Muscle of back (tissue), 11 donors: ENCODE data around the gene PPP6R1. TPM values are rescaled to one million over a fixed set of nuclear protein-coding genes. Genes with fewer than 3 reads are reported as not detected.
A peak's percentile ranks its signal among the peaks of the same experiment; 100 is the strongest.
"Not testable (repeated sequence)": the region's sequence is repeated elsewhere in the genome, so short reads cannot be mapped to it uniquely, and the experiment has no call there.

ENCODE experiments used
- DNase-seq, 3 donors: peaks; one replicate each; pipeline versions ENCODE4 v3.0.0 to v3.0.0-alpha.2; 2013
- polyA plus RNA-seq, 10 donors: library from polyadenylated mRNA; unstranded; fragments of 120-200 nt; gene quantifications; one replicate each; pipeline ENCODE4 v1.2.1, GENCODE V29; 2013; ENCODE audit not compliant: insufficient read length in 10 of 10

The PPP6R1 gene
- polyA plus RNA-seq, 10 donors: 21.5 to 31.9 (median 27.8) TPM

DNA sequence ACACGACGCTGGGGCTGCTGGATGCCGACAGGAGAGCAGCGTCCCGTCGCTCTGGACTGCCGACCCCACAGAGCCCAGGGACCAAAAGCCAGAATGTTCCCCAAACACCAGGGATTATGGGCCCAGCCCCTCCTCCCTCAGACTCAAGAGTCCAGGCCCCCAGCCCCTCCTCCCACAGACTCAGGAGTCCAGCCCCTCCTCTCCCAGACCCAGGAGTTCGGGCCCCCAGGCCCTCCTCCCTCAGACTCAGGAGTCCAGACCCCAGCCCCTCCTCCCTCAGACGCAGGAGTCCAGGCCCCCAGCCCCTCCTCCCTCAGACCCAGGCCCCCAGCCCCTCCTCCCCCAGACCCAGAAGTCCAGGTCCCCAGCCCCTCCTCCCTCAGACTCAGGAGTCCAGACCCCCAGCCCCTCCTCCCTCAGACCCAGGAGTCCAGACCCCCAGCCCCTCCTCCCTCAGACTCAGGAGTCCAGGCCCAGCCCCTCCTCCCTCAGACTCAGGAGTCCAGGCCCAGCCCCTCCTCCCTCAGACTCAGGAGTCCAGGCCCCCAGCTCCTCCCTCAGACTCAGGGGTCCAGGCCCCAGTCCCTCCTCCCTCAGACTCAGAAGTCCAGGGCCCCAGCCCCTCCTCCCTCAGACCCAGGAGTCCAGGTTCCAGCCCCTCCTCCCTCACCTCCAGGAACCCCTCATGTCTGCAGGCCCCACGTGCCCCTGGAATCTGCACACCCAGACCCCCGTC is 34.0 kb downstream of the PPP6R1 start:
- not testable (repeated sequence) for DNase-seq

DNA sequence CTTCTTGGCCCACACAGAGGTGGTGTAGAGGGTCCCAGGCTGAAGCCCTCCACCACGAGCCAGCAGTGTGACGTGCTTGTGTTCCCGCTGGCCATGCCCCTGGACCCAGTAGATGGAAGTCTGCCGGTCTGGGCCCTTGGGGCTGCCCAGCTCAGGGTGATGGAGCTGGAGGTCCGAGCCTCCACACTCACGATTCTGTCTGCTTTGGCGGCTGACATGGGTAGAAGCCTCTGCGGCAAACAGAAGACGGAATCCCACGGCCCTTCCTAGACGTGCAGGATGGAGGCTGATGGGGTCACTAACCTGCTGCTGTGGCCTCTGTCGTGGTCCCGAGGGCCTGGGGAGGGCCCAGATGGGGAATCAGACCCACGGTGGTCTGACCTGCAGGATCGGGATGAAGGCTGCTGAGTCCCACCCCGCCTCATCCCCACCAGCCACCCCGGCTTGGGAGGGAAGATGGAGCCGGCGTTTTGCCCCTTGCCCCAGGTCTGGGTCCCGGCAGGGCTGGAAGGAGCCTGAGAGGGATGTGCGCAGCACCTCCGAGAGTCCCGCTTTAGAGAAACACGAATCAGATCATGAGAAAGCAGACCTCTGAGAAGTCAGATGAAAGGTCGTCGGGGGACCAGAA is 34.7 kb downstream of the PPP6R1 start:
- DNase-seq: no peak

DNA sequence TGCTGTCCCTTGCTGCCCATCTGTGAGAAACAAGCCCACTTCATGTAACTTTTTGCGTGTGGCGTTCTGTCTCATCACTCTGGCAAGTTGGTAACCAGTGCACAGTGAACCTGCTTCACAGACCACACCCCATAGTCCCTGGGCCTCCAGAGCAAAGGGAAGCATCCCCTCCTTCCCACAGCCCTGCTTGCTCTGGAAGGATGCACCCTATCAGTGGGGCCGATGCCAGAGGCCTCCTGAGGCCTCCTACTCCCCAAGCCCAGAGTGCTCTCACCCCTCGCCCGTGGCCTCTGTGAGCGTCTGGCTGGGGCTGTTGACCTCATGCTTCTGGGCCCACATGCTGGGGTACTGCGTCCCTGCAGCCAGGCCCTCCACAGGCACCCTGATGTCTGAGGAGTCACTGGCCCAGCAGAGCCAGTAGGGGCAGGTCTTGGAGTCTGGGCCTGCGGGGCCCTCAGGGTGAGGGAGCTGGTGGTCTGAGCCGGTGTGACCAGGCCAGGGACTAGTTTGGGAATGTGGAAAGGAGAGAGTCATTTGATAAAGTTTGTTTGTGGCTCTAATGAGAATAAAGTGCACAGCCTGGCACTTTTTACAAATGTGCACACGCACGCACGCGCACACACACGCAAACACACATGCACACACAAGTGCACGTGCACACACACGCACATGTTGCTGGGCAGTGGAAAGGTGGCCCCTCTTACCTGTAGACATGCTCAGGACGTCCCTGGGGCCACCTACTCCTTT is 35.4 kb downstream of the PPP6R1 start:
- DNase-seq: no peak

DNA sequence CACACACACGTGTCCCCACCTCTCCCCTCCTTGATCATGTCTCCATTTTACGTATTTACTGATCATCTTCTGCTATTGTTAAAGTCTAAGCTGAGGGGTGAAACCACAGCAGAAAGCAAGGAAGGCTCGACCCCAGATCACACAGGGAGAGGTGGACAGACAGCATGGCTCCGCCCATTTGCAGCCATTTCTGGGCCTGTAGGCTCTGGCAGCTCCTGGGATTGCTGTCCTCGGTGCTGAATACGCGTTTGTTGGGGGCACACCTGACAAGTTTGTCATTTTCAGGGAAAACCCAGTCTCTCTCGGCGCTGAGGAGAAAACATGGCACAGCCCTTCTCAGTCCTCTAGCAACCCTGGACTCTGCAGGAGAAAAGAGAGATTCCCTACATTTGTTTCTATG is 38.3 kb downstream of the PPP6R1 start:
- no peak for DNase-seq

DNA sequence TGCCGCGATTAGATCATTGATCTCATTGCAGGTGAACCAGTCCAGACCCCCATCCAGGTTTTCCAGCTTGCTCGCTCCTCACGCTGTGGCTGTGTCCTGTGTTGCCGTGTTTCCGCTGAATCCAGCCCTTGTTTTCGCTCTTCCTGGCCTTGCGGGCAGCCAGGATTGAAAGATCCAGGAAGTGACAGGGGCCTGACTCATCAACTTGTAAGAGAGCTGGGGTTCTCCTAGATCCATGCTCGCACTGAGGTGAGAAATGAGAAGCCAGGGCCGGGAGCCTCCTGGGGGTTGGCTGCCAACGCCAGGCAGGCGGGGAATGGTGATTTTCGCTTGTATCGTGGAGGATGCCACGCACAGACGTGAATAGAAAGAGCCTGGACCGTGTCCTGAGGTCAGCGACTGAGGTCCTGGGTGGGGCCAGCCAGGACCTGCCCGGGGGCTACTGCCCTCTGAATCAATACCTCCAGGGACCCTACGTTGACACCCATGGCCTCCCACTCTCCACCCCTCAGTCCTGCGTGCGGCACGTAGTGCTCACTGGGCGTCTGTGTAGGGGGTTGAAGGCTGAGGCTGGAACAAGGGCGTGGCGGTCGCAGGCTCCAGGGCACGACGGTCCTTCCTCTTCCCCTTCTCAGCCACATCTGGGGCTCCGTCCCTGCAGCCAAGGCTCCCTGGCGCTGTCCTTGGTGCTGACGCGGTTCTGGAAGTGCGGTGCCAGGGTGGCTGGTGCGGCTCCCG is 42.2 kb downstream of the PPP6R1 start:
- DNase-seq: peak; percentile 81 to 97 (median 90)

- DNase-seq: no peak
These were observed 45.3 kb downstream of the PPP6R1 start for GRCh38 chr19:55213547-55213946.

DNA sequence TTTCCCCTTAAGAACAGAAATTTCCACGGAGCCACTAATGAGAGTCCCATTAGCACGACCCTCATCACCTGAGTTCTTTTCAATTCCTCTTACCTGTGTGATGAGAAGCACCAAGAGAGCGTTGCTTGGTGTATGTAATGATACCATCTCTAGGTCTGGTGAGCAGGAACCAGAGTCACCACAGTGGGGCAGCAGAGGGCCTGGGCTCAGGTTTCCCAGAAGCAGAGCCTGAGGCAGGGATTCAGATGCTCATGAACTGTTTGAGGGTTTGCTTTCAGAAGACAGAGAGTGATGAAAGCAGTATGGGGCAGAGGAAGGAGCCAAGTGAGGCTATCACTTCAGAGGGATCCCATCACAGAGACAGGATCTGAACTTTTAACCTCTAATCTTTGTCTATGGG is 46.4 kb downstream of the PPP6R1 start:
- no peak for DNase-seq

DNA sequence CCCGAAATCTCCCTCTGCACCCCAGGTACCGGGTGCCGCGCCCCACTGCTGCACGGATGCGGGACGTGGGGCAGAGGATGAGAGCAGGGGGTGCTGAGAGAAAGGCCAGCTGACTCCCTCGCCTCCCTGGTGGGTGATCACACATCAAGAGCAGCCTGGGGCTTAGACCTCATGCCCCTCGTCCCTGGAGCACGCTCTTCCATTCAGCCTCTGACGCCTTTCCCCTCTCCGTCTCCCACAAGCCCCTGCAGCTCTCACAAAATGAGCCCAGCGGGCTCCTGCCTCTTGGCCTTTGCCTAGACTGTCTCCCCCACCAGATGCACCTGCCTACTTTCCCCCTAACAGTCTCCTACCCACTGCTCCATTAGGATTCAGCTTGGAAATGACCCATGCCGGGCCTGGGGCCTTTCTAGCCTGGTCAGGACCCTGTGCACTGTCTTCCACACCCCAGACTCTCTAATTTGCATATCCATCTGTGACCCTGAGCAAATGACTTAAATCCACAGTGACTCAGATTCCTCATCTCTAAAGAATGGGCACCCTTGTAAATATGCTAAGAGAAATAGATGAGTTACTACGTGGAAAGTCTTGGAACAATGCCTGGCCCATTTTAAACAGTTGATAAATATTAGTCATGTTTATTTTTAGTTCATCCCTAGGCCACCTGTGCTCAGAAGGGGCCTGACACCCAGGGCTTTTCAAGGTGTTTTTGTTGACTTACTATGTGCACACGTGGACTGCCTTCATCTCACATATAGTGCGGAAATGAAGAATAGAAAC is 48.9 kb downstream of the PPP6R1 start:
- DNase-seq: peak in 1 of 3 donors; percentile 83

- no peak for DNase-seq
These were observed 49.7 kb downstream of the PPP6R1 start, which contains the start of gene PTPRH for GRCh38 chr19:55208880-55209692. Gene PTPRH, minus strand, starts transcription at chr19:55209501. Its CDS starts 68 bp downstream, at chr19:55209433.

DNA sequence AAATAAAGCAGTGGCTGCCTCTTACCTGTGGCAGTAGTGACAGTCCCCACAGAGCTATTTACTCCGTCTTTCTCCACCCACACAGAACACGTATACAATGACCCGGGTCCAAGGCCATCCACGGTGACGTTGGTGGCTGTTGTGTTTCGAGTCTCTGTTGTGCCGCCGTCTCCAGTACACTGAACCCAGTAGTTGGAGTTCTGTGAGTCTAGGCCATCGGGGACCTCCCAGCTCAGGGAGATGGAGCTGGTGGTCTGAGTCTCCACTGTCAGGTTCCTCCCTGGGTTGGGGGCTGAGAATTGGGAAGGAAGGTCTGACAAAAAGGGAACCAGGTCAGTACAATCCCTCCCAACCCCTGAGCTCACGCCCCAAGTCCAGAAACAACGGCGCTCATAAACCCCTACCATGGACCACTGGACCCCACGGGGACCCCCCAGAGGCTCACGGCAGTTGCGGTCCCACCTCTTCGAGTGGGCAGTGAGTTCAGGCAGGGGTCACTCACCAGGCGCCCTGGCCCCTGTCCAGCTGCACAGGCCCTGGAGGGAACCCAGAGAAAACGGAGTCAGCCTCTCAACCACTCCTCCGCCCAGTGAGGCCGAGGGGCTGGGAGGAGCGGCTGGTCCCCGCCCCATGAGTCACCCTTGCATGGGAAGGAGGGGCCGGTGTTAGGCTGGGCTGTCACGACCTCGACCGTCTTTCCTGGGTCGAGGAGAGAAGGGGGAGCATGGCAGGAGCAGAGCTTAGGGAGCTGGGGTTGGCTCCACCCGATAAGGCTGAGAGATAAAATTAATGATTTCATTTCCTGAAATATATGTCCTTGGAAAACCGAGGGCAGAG is 51.9 kb downstream of the PPP6R1 start:
- DNase-seq: peak; percentile 54 to 78 (median 69)

DNA sequence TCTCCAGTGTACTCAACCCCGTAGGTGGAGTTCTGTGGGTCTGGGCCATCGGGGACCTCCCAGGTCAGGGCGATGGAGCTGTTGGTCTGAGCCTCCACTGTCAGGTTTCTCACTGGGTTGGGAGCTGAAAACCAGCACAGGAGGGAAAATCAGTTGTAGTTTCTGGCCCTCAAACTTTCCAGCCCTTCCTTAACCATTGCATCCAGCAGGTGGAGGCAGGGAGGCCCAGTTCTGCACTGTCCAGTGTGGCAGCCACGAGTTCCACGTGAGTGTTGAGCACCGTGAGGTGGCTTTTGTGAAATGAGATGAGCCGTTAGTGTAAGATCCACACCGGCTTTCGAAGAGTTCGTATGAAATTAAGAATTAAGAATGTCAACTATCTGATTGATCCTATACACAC is 56.6 kb downstream of the PPP6R1 start:
- not testable (repeated sequence) for DNase-seq

DNA sequence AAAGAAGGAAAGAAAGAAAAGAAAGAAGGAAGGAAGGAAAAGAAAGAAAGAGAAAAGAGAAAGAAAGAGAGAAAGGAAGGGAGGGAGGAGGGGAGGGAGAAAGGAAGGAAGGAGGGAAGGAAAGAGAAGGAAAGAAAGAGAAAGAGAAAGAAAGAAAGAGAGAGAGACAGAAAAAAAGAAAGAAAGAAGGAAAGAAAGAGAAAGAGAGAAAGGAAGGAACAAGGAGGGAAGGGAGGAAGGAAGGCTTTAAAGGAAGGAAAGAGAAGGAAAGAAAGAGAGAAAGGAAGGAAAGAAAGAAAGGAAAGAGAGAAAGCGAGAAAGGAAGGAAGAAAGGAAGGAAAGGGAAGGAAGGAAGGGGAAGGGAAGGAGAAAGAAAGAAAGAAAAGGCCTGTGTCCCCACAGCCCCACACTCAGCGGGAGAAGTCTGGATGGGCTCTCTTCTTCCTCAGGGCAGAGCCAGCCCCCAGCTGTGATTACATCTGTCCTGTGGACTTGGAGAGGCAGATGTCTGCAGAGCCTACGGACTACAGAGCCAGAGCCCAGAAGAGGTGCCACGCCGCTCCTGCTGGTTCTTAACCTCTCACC is 59.1 kb downstream of the PPP6R1 start:
- no peak for DNase-seq

GRCh38 chr19:55198651-55199050 is 60.2 kb downstream of the PPP6R1 start:
- no peak for DNase-seq

DNA sequence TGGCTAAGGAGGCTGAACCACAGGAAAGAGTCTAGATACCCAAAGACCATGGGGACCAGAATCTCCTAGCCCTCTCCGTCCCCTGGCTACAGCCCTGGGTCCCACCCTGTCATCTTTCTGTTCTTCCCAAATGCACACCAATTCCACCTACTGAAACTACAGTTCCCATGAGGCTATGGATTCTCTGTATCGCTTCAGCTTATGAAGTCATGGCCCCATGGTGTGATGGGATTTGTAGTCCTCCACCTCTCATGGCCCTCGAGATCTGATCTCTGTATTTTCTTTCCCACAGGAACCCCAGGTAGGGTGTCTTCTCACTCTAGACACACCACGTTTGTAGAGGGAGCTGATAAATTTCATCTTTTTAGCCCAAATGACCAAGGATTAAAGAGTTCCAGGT is 61.3 kb downstream of the PPP6R1 start:
- DNase-seq: no peak

DNA sequence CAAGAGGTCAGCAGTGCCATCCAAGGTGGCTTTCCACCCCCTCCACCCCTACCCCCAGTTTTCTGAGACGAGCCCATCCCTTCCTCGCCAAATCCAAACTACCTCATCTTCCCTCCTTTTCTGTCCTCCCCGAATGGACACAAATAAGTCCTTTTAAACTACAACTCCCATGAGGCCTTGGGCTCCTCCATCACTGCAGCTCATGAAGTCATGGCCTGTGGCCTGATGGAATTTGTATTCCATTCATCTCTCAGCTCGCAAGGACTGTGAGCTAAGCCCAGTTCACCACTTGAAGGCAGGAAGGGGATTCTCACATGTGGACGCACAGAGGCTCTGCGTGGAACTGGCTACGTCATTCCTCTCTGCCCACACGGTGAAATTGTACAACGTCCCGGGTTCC is 62.0 kb downstream of the PPP6R1 start:
- no peak for DNase-seq

DNA sequence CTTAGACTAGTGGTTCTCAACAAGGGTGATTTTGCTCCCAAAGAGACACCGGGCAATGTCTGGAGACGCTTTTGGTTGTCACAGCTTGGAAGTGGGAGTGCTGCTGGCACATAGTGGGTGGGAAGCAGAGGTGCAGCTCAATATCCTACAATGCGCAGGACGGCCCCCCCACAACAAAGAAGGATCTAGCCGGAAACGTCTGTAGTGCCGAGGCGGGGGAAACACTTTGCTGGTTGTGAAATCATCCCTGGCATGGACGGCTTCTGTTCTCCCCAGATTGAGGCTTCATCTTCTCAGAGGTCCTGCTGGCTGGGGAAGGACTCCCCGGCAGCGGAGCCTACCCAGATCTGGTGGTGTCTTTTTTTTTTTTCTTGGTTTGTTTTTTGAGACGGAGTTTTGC is 65.3 kb downstream of the PPP6R1 start:
- no peak for DNase-seq

GRCh38 chr19:55189403-55189835 is 69.4 kb downstream of the PPP6R1 start:
- DNase-seq: peak in 1 of 3 donors; percentile 49

DNA sequence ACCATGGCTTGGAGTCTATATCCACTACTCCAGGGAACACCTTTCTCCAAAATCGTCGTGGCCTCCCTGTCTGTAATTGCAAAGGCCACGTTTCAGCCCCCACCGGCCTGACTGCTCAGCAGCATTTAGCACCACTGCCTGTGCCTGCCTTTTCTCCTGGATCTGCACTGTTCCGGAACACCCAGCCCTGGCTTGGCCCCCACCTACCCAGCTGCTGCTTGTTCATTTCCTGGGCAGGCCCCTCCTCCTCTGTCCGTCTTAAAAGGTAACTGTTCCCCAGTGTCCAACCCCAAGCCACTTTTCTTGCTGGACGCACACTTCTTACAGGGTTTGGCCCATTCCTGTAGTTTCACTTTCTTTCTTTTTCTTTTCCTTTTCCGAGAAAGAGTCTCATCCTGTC is 70.2 kb downstream of the PPP6R1 start:
- no peak for DNase-seq

- DNase-seq: no peak
These were observed 72.7 kb downstream of the PPP6R1 start for GRCh38 chr19:55186080-55186479.
